ENCODE measurements around the gene TLE1. TPM values are rescaled to one million over a fixed set of nuclear protein-coding genes. Genes with fewer than 3 reads are reported as not detected.

The TLE1 gene
- total and polyA plus RNA-seq, 9 donors: 44.2 to 64.2 (median 55.4) TPM

GRCh38 chr9:81565609-81566008 lies 123.7 kb downstream of the TLE1 start:
- no peak overlapping the region for H3K4me3 ChIP-seq (ENCODE audit: low read length)
- H3K9me3 ChIP-seq (replicated peaks; ENCODE audit: control insufficient read depth, low read depth, low read length): no peaks in the 10 kb centered on the region
- no peaks in the 10 kb centered on the region for H3K27me3 ChIP-seq (ENCODE audit: control insufficient read depth, insufficient read depth, low read length)
- no peak for DNase-seq
- no peaks in the 10 kb centered on the region for H3K36me3 ChIP-seq (ENCODE audit: control insufficient read depth, insufficient read depth, low read length)
- no peak overlapping the region for H3K27ac ChIP-seq (ENCODE audit: low read length)
- H3K4me1 ChIP-seq (ENCODE audit: control insufficient read depth, insufficient read depth, low read length): peaks cover 4% of the 10 kb centered on the region
- 71% methylated on average over 1 of the region's 1 CpG for WGBS (ENCODE audit: insufficient coverage)

GRCh38 chr9:81565144-81565543 lies 124.2 kb downstream of the TLE1 start:
- DNase-seq: no peak
- no peaks in the 10 kb centered on the region for H3K27me3 ChIP-seq (ENCODE audit: control insufficient read depth, insufficient read depth, low read length)
- H3K36me3 ChIP-seq (ENCODE audit: control insufficient read depth, insufficient read depth, low read length): no peaks in the 10 kb centered on the region
- H3K4me3 ChIP-seq (ENCODE audit: low read length): no peak overlapping the region
- H3K9me3 ChIP-seq (replicated peaks; ENCODE audit: control insufficient read depth, low read depth, low read length): no peaks in the 10 kb centered on the region
- H3K27ac ChIP-seq (ENCODE audit: low read length): no peak overlapping the region
- H3K4me1 ChIP-seq (ENCODE audit: control insufficient read depth, insufficient read depth, low read length): peaks cover 4% of the 10 kb centered on the region
- WGBS (ENCODE audit: insufficient coverage): no CpG with 5 or more reads among the region's 4 CpGs

GRCh38 chr9:81564632-81565031 lies 124.7 kb downstream of the TLE1 start:
- H3K27me3 ChIP-seq (ENCODE audit: control insufficient read depth, insufficient read depth, low read length): no peaks in the 10 kb centered on the region
- H3K27ac ChIP-seq (ENCODE audit: low read length): no peak overlapping the region
- no peak overlapping the region for H3K4me3 ChIP-seq (ENCODE audit: low read length)
- H3K36me3 ChIP-seq (ENCODE audit: control insufficient read depth, insufficient read depth, low read length): no peaks in the 10 kb centered on the region
- H3K4me1 ChIP-seq (ENCODE audit: control insufficient read depth, insufficient read depth, low read length): peaks cover 4% of the 10 kb centered on the region
- peak; percentile 69 for DNase-seq
- H3K9me3 ChIP-seq (replicated peaks; ENCODE audit: control insufficient read depth, low read depth, low read length): no peaks in the 10 kb centered on the region
- 69% methylated on average over 5 of the region's 5 CpGs for WGBS (ENCODE audit: insufficient coverage)

GRCh38 chr9:81563739-81564138 lies 125.6 kb downstream of the TLE1 start:
- no peaks in the 10 kb centered on the region for H3K36me3 ChIP-seq (ENCODE audit: control insufficient read depth, insufficient read depth, low read length)
- WGBS (ENCODE audit: insufficient coverage): no CpG with 5 or more reads among the region's 2 CpGs
- peaks cover 6% of the 10 kb centered on the region for H3K4me1 ChIP-seq (ENCODE audit: control insufficient read depth, insufficient read depth, low read length)
- H3K4me3 ChIP-seq (ENCODE audit: low read length): no peak overlapping the region
- H3K27ac ChIP-seq (ENCODE audit: low read length): no peak overlapping the region
- no peaks in the 10 kb centered on the region for H3K9me3 ChIP-seq (replicated peaks; ENCODE audit: control insufficient read depth, low read depth, low read length)
- no peak for DNase-seq
- no peaks in the 10 kb centered on the region for H3K27me3 ChIP-seq (ENCODE audit: control insufficient read depth, insufficient read depth, low read length)

GRCh38 chr9:81563020-81563407 lies 126.3 kb downstream of the TLE1 start:
- Histone ChIP-seq H3K27ac (ENCODE audit: low read length) (no peak overlapping the region), H3K4me1 (ENCODE audit: control insufficient read depth, insufficient read depth, low read length) (peaks cover 8% of the 10 kb centered on the region), H3K27me3 (ENCODE audit: control insufficient read depth, insufficient read depth, low read length) (no peaks in the 10 kb centered on the region), H3K9me3 (replicated peaks; ENCODE audit: control insufficient read depth, low read depth, low read length) (no peaks in the 10 kb centered on the region), H3K36me3 (ENCODE audit: control insufficient read depth, insufficient read depth, low read length) (no peaks in the 10 kb centered on the region), H3K4me3 (ENCODE audit: low read length) (no peak overlapping the region)
- 73% methylated on average over 3 of the region's 4 CpGs for WGBS (ENCODE audit: insufficient coverage)
- no peak for DNase-seq

GRCh38 chr9:81562231-81563019 lies 126.9 kb downstream of the TLE1 start:
- Histone ChIP-seq H3K36me3 (ENCODE audit: control insufficient read depth, insufficient read depth, low read length) (no peaks in the 10 kb centered on the region), H3K4me3 (ENCODE audit: low read length) (no peak overlapping the region), H3K9me3 (replicated peaks; ENCODE audit: control insufficient read depth, low read depth, low read length) (no peaks in the 10 kb centered on the region), H3K27ac (ENCODE audit: low read length) (peak overlapping the region; percentile 0), H3K27me3 (ENCODE audit: control insufficient read depth, insufficient read depth, low read length) (no peaks in the 10 kb centered on the region), H3K4me1 (ENCODE audit: control insufficient read depth, insufficient read depth, low read length) (peaks cover 11% of the 10 kb centered on the region)
- peak; percentile 69 for DNase-seq
- 76% methylated on average over 5 of the region's 10 CpGs for WGBS (ENCODE audit: insufficient coverage)

- no peak overlapping the region for H3K4me3 ChIP-seq (ENCODE audit: low read length)
- 73% methylated on average over 6 of the region's 13 CpGs for WGBS (ENCODE audit: insufficient coverage)
- DNase-seq: no peak
- peaks cover 11% of the 10 kb centered on the region for H3K4me1 ChIP-seq (ENCODE audit: control insufficient read depth, insufficient read depth, low read length)
- H3K36me3 ChIP-seq (ENCODE audit: control insufficient read depth, insufficient read depth, low read length): no peaks in the 10 kb centered on the region
- no peak overlapping the region for H3K27ac ChIP-seq (ENCODE audit: low read length)
- no peaks in the 10 kb centered on the region for H3K27me3 ChIP-seq (ENCODE audit: control insufficient read depth, insufficient read depth, low read length)
- H3K9me3 ChIP-seq (replicated peaks; ENCODE audit: control insufficient read depth, low read depth, low read length): no peaks in the 10 kb centered on the region
Observed at GRCh38 chr9:81560851-81561732, 128.3 kb downstream of the TLE1 start.

- H3K4me1 ChIP-seq (ENCODE audit: control insufficient read depth, insufficient read depth, low read length): peaks cover 11% of the 10 kb centered on the region
- 87% methylated on average over 2 of the region's 4 CpGs for whole genome bisulfite sequencing (ENCODE audit: insufficient coverage)
- no peak for DNase-seq
- H3K36me3 ChIP-seq (ENCODE audit: control insufficient read depth, insufficient read depth, low read length): no peaks in the 10 kb centered on the region
- no peak overlapping the region for H3K4me3 ChIP-seq (ENCODE audit: low read length)
- no peak overlapping the region for H3K27ac ChIP-seq (ENCODE audit: low read length)
- H3K27me3 ChIP-seq (ENCODE audit: control insufficient read depth, insufficient read depth, low read length): no peaks in the 10 kb centered on the region
- H3K9me3 ChIP-seq (replicated peaks; ENCODE audit: control insufficient read depth, low read depth, low read length): no peaks in the 10 kb centered on the region
Observed at GRCh38 chr9:81559709-81560108, 129.6 kb downstream of the TLE1 start.

- no peak for DNase-seq
- H3K4me3 ChIP-seq (ENCODE audit: low read length): no peak overlapping the region
- 100% methylated on average over 2 of the region's 4 CpGs for WGBS (ENCODE audit: insufficient coverage)
- no peaks in the 10 kb centered on the region for H3K36me3 ChIP-seq (ENCODE audit: control insufficient read depth, insufficient read depth, low read length)
- H3K9me3 ChIP-seq (replicated peaks; ENCODE audit: control insufficient read depth, low read depth, low read length): no peaks in the 10 kb centered on the region
- H3K27me3 ChIP-seq (ENCODE audit: control insufficient read depth, insufficient read depth, low read length): no peaks in the 10 kb centered on the region
- H3K27ac ChIP-seq (ENCODE audit: low read length): no peak overlapping the region
- H3K4me1 ChIP-seq (ENCODE audit: control insufficient read depth, insufficient read depth, low read length): peaks cover 11% of the 10 kb centered on the region
Observed at GRCh38 chr9:81559197-81559596, 130.2 kb downstream of the TLE1 start.

- no peaks in the 10 kb centered on the region for H3K9me3 ChIP-seq (replicated peaks; ENCODE audit: control insufficient read depth, low read depth, low read length)
- H3K36me3 ChIP-seq (ENCODE audit: control insufficient read depth, insufficient read depth, low read length): no peaks in the 10 kb centered on the region
- peak overlapping the region; percentile 17 for H3K27ac ChIP-seq (ENCODE audit: low read length)
- H3K4me3 ChIP-seq (ENCODE audit: low read length): no peak overlapping the region
- DNase-seq: peak; percentile 97
- WGBS (ENCODE audit: insufficient coverage): 13% methylated on average over 5 of the region's 6 CpGs
- H3K27me3 ChIP-seq (ENCODE audit: control insufficient read depth, insufficient read depth, low read length): no peaks in the 10 kb centered on the region
- peaks cover 14% of the 10 kb centered on the region for H3K4me1 ChIP-seq (ENCODE audit: control insufficient read depth, insufficient read depth, low read length)
Observed at GRCh38 chr9:81558091-81558830, 131.1 kb downstream of the TLE1 start.

Data from muscle of leg (tissue), 11 donors.